A549 (cell line): ENCODE results near the gene ITIH3.

Source experiments
- ESRRA ChIP-seq: fragments of 150-350 bp; IDR thresholded peaks from 2 replicates; pipeline ENCODE4 v1.6.1; 2014; ENCODE audit warnings: mild to moderate bottlenecking, low read length, borderline replicate concordance
- TF ChIP-seq, protein P1 (sequence below): fragments of >200 bp; sonication (Bioruptor Twin); formaldehyde crosslinking; IDR thresholded peaks from 3 replicates; pipeline ENCODE4 v1.5.1; 2016

DNA sequence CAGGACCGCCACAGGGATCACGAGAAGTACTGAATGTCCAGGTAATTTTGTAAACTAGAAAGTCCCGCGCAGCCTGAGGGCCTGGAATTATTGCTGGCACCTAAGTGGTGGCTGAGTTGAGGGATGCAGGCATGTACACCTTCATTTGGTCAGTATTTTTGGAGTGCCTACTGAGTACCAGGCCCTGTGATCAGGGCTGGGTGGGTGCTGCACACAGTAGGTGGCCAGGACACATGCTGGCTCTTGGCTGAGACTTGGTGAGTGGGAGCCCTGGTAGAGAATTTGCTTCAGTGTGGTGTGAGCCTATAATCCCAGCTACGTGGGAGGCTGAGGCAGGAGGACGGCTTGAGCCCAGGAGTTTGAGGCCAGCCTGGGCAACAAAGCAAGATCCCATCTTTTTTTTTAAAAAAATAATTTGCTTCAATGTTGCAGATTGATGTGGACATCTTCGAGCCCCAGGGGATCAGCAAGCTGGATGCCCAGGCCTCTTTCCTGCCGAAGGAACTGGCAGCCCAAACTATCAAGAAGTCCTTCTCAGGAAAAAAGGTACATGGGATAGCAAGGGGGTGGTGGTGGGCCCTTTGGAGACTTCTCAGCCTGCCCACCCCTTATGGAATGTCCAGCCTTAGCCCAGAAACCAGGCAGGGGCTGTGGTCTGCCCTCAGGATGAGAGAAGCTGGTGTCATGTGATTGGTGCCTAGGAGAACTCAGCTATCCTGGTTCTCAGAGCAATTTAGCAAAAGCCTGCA is 14.6 kb upstream of the ITIH3 start:
- TF ChIP-seq, protein P1, sequence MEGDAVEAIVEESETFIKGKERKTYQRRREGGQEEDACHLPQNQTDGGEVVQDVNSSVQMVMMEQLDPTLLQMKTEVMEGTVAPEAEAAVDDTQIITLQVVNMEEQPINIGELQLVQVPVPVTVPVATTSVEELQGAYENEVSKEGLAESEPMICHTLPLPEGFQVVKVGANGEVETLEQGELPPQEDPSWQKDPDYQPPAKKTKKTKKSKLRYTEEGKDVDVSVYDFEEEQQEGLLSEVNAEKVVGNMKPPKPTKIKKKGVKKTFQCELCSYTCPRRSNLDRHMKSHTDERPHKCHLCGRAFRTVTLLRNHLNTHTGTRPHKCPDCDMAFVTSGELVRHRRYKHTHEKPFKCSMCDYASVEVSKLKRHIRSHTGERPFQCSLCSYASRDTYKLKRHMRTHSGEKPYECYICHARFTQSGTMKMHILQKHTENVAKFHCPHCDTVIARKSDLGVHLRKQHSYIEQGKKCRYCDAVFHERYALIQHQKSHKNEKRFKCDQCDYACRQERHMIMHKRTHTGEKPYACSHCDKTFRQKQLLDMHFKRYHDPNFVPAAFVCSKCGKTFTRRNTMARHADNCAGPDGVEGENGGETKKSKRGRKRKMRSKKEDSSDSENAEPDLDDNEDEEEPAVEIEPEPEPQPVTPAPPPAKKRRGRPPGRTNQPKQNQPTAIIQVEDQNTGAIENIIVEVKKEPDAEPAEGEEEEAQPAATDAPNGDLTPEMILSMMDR: no peak
- TF ChIP-seq ESRRA: no peak
